ENCODE measurements around the gene FAM20A.

The FAM20A gene

GRCh38 chr17:68595496-68595895 lies 5.7 kb downstream of the FAM20A start:
- DNase-seq (ENCODE audit: low read depth, low spot score) = no peak
- H3K36me3 ChIP-seq (ENCODE audit: insufficient read depth, insufficient read length, low read length) = no peaks in the 10 kb centered on the region
- TF ChIP-seq YY1 (IDR thresholded peaks at IDR 0.05; ENCODE audit: insufficient read depth, insufficient read length) (no peak), SUZ12 (IDR thresholded peaks at IDR 0.05; ENCODE audit: extremely low read depth, insufficient read depth, insufficient read length) (no peak), ZNF274 (IDR thresholded peaks at IDR 0.05; ENCODE audit: low read depth, low read length) (no peak)
- H3K4me3 ChIP-seq (ENCODE audit: insufficient read length, low read depth) = no peak overlapping the region
- peaks cover 23% of the 10 kb centered on the region for H3K27me3 ChIP-seq (ENCODE audit: insufficient read depth, insufficient read length)
- H3K4me1 ChIP-seq (ENCODE audit: insufficient read depth, insufficient read length) = no peaks in the 10 kb centered on the region
- no peaks in the 10 kb centered on the region for H3K9me3 ChIP-seq (ENCODE audit: insufficient read depth, low read length)
- no peak overlapping the region for H3K9ac ChIP-seq (ENCODE audit: insufficient read length, low read depth)

GRCh38 chr17:68594552-68594951 lies 6.6 kb downstream of the FAM20A start:
- no peak for DNase-seq (ENCODE audit: low read depth, low spot score)
- Histone ChIP-seq H3K9me3 (ENCODE audit: insufficient read depth, low read length) (no peaks in the 10 kb centered on the region), H3K27me3 (ENCODE audit: insufficient read depth, insufficient read length) (peaks cover 14% of the 10 kb centered on the region), H3K36me3 (ENCODE audit: insufficient read depth, insufficient read length, low read length) (no peaks in the 10 kb centered on the region), H3K4me3 (ENCODE audit: insufficient read length, low read depth) (no peak overlapping the region), H3K9ac (ENCODE audit: insufficient read length, low read depth) (no peak overlapping the region), H3K4me1 (ENCODE audit: insufficient read depth, insufficient read length) (no peaks in the 10 kb centered on the region)
- no peak for TF ChIP-seq ZNF274 (IDR thresholded peaks at IDR 0.05; ENCODE audit: low read depth, low read length)
- no peak for TF ChIP-seq YY1 (IDR thresholded peaks at IDR 0.05; ENCODE audit: insufficient read depth, insufficient read length)
- TF ChIP-seq SUZ12 (IDR thresholded peaks at IDR 0.05; ENCODE audit: extremely low read depth, insufficient read depth, insufficient read length) = no peak

- H3K9ac ChIP-seq (ENCODE audit: insufficient read length, low read depth) = no peak overlapping the region
- TF ChIP-seq ZNF274 (IDR thresholded peaks at IDR 0.05; ENCODE audit: low read depth, low read length) = no peak
- no peak for TF ChIP-seq YY1 (IDR thresholded peaks at IDR 0.05; ENCODE audit: insufficient read depth, insufficient read length)
- TF ChIP-seq SUZ12 (IDR thresholded peaks at IDR 0.05; ENCODE audit: extremely low read depth, insufficient read depth, insufficient read length) = no peak
- DNase-seq (ENCODE audit: low read depth, low spot score) = no peak
- H3K27me3 ChIP-seq (ENCODE audit: insufficient read depth, insufficient read length) = no peaks in the 10 kb centered on the region
- H3K36me3 ChIP-seq (ENCODE audit: insufficient read depth, insufficient read length, low read length) = no peaks in the 10 kb centered on the region
- H3K4me1 ChIP-seq (ENCODE audit: insufficient read depth, insufficient read length) = no peaks in the 10 kb centered on the region
- H3K4me3 ChIP-seq (ENCODE audit: insufficient read length, low read depth) = no peak overlapping the region
- H3K9me3 ChIP-seq (ENCODE audit: insufficient read depth, low read length) = peaks cover 13% of the 10 kb centered on the region; the same call in 1 of the 2 replicates
Measured at GRCh38 chr17:68592682-68593641, 8.2 kb downstream of the FAM20A start.

GRCh38 chr17:68592009-68592408 lies 9.2 kb downstream of the FAM20A start:
- no peak overlapping the region for H3K9ac ChIP-seq (ENCODE audit: insufficient read length, low read depth)
- no peaks in the 10 kb centered on the region for H3K27me3 ChIP-seq (ENCODE audit: insufficient read depth, insufficient read length)
- H3K9me3 ChIP-seq (ENCODE audit: insufficient read depth, low read length) = peaks cover 13% of the 10 kb centered on the region; the same call in 1 of the 2 replicates
- TF ChIP-seq YY1 (IDR thresholded peaks at IDR 0.05; ENCODE audit: insufficient read depth, insufficient read length) (no peak), SUZ12 (IDR thresholded peaks at IDR 0.05; ENCODE audit: extremely low read depth, insufficient read depth, insufficient read length) (no peak), ZNF274 (IDR thresholded peaks at IDR 0.05; ENCODE audit: low read depth, low read length) (no peak)
- no peak overlapping the region for H3K4me3 ChIP-seq (ENCODE audit: insufficient read length, low read depth)
- H3K4me1 ChIP-seq (ENCODE audit: insufficient read depth, insufficient read length) = no peaks in the 10 kb centered on the region
- no peak for DNase-seq (ENCODE audit: low read depth, low spot score)
- no peaks in the 10 kb centered on the region for H3K36me3 ChIP-seq (ENCODE audit: insufficient read depth, insufficient read length, low read length)

GRCh38 chr17:68591583-68591982 lies 9.6 kb downstream of the FAM20A start:
- no peaks in the 10 kb centered on the region for H3K27me3 ChIP-seq (ENCODE audit: insufficient read depth, insufficient read length)
- peaks cover 13% of the 10 kb centered on the region; the same call in 1 of the 2 replicates for H3K9me3 ChIP-seq (ENCODE audit: insufficient read depth, low read length)
- no peaks in the 10 kb centered on the region for H3K36me3 ChIP-seq (ENCODE audit: insufficient read depth, insufficient read length, low read length)
- DNase-seq (ENCODE audit: low read depth, low spot score) = no peak
- H3K9ac ChIP-seq (ENCODE audit: insufficient read length, low read depth) = no peak overlapping the region
- H3K4me3 ChIP-seq (ENCODE audit: insufficient read length, low read depth) = no peak overlapping the region
- no peaks in the 10 kb centered on the region for H3K4me1 ChIP-seq (ENCODE audit: insufficient read depth, insufficient read length)
- TF ChIP-seq SUZ12 (IDR thresholded peaks at IDR 0.05; ENCODE audit: extremely low read depth, insufficient read depth, insufficient read length) = no peak
- no peak for TF ChIP-seq YY1 (IDR thresholded peaks at IDR 0.05; ENCODE audit: insufficient read depth, insufficient read length)
- TF ChIP-seq ZNF274 (IDR thresholded peaks at IDR 0.05; ENCODE audit: low read depth, low read length) = no peak

- no peak for DNase-seq (ENCODE audit: low read depth, low spot score)
- Histone ChIP-seq H3K9me3 (ENCODE audit: insufficient read depth, low read length) (peaks cover 13% of the 10 kb centered on the region; the same call in 1 of the 2 replicates), H3K36me3 (ENCODE audit: insufficient read depth, insufficient read length, low read length) (no peaks in the 10 kb centered on the region), H3K4me3 (ENCODE audit: insufficient read length, low read depth) (no peak overlapping the region), H3K9ac (ENCODE audit: insufficient read length, low read depth) (no peak overlapping the region), H3K4me1 (ENCODE audit: insufficient read depth, insufficient read length) (peaks cover 5% of the 10 kb centered on the region), H3K27me3 (ENCODE audit: insufficient read depth, insufficient read length) (no peaks in the 10 kb centered on the region)
- TF ChIP-seq SUZ12 (IDR thresholded peaks at IDR 0.05; ENCODE audit: extremely low read depth, insufficient read depth, insufficient read length) (no peak), YY1 (IDR thresholded peaks at IDR 0.05; ENCODE audit: insufficient read depth, insufficient read length) (no peak), ZNF274 (IDR thresholded peaks at IDR 0.05; ENCODE audit: low read depth, low read length) (no peak)
Measured at GRCh38 chr17:68589086-68589485, 12.1 kb downstream of the FAM20A start.

- no peak overlapping the region for H3K4me3 ChIP-seq (ENCODE audit: insufficient read length, low read depth)
- H3K9me3 ChIP-seq (ENCODE audit: insufficient read depth, low read length) = peaks cover 13% of the 10 kb centered on the region; the same call in 1 of the 2 replicates
- H3K36me3 ChIP-seq (ENCODE audit: insufficient read depth, insufficient read length, low read length) = no peaks in the 10 kb centered on the region
- H3K4me1 ChIP-seq (ENCODE audit: insufficient read depth, insufficient read length) = peaks cover 5% of the 10 kb centered on the region
- H3K27me3 ChIP-seq (ENCODE audit: insufficient read depth, insufficient read length) = no peaks in the 10 kb centered on the region
- TF ChIP-seq SUZ12 (IDR thresholded peaks at IDR 0.05; ENCODE audit: extremely low read depth, insufficient read depth, insufficient read length) (no peak), YY1 (IDR thresholded peaks at IDR 0.05; ENCODE audit: insufficient read depth, insufficient read length) (no peak), ZNF274 (IDR thresholded peaks at IDR 0.05; ENCODE audit: low read depth, low read length) (no peak)
- no peak for DNase-seq (ENCODE audit: low read depth, low spot score)
- no peak overlapping the region for H3K9ac ChIP-seq (ENCODE audit: insufficient read length, low read depth)
Measured at GRCh38 chr17:68588362-68588761, 12.8 kb downstream of the FAM20A start.

All from NT2/D1 (cell line).